AG09319 (cell line): ENCODE measurements around the gene EPM2A.

Source experiments
- DNase-seq: peaks from one replicate; pipeline ENCODE4 v3.0.0-alpha.2; 2010; ENCODE audit warnings: low read depth; ENCODE audit errors: extremely low read depth
- TF ChIP-seq, protein P1 (sequence below): IDR thresholded peaks from 2 replicates; pipeline ENCODE4 v1.5.1; 2011; ENCODE audit warnings: low read depth, mild to moderate bottlenecking, inconsistent platforms, low read length, moderate library complexity

EPM2A gene

DNA sequence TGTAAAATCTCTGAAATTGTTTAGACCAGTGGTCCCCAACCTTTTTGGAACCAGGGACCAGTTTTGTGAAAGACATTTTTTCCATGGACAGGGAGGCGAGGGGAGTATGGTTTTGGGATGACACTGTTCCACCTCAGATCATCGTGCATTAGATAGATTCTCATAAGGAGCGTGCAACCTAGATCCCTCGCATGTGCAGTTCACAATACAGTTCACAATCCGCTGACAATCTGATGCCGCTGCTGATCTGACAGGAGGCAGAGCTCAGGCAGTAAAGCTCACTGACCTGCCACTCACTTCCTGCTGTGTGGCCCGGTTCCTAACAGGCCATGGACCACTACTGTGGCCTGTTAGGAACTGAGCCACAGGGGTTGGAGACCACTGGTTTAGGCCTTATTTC lies 115.2 kb downstream of the EPM2A start:
- no peak for DNase-seq
- TF ChIP-seq, protein P1, sequence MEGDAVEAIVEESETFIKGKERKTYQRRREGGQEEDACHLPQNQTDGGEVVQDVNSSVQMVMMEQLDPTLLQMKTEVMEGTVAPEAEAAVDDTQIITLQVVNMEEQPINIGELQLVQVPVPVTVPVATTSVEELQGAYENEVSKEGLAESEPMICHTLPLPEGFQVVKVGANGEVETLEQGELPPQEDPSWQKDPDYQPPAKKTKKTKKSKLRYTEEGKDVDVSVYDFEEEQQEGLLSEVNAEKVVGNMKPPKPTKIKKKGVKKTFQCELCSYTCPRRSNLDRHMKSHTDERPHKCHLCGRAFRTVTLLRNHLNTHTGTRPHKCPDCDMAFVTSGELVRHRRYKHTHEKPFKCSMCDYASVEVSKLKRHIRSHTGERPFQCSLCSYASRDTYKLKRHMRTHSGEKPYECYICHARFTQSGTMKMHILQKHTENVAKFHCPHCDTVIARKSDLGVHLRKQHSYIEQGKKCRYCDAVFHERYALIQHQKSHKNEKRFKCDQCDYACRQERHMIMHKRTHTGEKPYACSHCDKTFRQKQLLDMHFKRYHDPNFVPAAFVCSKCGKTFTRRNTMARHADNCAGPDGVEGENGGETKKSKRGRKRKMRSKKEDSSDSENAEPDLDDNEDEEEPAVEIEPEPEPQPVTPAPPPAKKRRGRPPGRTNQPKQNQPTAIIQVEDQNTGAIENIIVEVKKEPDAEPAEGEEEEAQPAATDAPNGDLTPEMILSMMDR = no peak

DNA sequence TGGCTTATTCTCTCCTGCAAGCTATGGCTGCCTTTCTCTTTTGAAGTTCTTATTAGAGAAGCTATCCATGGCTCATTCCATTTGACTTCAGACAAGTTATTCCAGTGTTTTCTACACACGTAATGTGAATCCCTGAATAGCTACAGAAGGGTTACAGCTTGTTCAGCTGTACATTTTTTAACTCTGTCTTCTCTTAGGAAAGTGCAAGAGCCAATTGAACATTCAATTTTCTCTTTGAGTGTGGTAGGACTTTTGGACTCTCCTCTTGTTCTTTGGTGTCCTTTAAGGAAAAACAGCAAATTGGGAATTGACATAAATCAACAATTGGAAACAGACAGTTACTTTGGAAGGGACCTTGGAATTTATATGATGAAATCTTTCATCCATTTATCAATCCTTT lies 125.8 kb downstream of the EPM2A start:
- TF ChIP-seq, protein P1 = no peak
- DNase-seq = no peak

DNA sequence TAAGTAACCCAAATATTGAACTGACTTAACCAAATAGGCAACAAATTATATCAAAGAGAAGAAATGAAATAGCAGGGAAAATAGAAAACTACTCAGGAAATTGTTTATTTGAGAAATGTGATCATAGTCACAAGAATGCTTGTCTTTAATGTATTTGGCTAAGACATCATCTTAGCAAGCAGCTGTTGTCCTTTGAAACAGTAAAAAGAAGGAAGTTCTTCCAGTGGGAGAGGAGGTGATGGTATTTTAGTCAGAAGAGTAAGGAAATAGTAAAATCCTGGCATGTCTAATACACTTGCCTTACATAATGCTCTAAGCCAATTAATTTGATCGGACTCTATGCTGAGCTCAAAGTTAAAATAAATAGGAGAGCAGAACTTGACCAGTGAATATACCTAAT lies 126.5 kb downstream of the EPM2A start:
- DNase-seq = no peak
- TF ChIP-seq, protein P1 = no peak

GRCh38 chr6:145603991-145604390 lies 131.3 kb downstream of the EPM2A start:
- TF ChIP-seq, protein P1 = no peak
- DNase-seq = no peak

- TF ChIP-seq, protein P1 = no peak
- no peak for DNase-seq
Observed at GRCh38 chr6:145603424-145603833, 131.9 kb downstream of the EPM2A start.

DNA sequence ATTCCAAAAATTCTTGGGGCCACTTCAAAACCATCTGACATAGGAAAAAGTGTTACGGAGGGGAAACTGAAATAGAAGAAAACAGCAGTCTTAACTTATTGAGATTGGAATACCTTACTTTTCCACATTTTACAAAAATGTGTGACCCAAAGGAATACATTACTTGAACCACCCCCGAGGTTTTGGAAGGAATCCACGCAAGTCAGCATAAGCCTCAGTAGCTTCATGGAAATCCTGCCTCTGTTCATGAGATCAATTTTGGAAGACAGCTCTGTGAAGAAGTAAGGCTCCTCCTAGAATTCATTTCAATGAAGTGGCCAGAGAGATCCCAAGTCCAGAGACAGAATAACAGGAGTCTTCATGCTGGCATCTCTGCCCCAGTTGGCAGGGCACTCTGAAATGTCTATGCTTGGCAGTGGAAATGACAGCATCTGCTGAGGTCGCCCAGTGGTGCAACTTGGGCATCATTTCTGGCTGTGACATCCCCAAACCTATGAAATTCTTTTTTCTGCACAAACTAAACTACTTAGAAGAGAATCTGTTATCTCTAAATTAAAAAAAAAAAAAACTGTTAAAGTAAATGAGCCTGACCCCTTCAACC lies 132.5 kb downstream of the EPM2A start:
- no peak for DNase-seq
- TF ChIP-seq, protein P1 = no peak

DNA sequence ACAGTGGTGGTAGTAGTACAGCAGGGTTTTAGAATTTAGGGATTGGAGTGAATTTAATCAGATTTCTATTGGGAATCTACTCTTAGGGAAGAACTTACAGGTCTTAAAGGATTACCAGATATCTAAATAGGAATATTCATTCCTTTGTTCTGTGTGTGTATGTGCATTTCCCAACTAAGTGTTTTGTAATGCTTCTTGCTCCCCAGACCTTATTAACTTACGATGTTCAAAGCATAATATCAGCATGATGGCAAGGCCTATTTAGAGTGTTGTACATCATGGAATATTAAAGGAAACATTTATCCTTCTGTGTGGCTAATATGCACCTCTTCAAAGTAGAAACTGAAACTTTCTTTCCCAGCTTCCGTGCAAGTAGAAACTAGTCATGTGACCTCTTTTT lies 133.9 kb downstream of the EPM2A start:
- no peak for DNase-seq
- TF ChIP-seq, protein P1 = no peak
